ENCODE measurements around the gene TMEM101. TPM values are rescaled to one million over a fixed set of nuclear protein-coding genes. Genes with fewer than 3 reads are reported as not detected.
A peak's percentile ranks its signal among the peaks of the same experiment; 100 is the strongest.

TMEM101 gene
- total and polyA plus RNA-seq, 2 of the 13 experiments (the other 11 are each of a cell fraction or from before 2014, with no cell fraction given), result 72.0 to 100 TPM

DNA sequence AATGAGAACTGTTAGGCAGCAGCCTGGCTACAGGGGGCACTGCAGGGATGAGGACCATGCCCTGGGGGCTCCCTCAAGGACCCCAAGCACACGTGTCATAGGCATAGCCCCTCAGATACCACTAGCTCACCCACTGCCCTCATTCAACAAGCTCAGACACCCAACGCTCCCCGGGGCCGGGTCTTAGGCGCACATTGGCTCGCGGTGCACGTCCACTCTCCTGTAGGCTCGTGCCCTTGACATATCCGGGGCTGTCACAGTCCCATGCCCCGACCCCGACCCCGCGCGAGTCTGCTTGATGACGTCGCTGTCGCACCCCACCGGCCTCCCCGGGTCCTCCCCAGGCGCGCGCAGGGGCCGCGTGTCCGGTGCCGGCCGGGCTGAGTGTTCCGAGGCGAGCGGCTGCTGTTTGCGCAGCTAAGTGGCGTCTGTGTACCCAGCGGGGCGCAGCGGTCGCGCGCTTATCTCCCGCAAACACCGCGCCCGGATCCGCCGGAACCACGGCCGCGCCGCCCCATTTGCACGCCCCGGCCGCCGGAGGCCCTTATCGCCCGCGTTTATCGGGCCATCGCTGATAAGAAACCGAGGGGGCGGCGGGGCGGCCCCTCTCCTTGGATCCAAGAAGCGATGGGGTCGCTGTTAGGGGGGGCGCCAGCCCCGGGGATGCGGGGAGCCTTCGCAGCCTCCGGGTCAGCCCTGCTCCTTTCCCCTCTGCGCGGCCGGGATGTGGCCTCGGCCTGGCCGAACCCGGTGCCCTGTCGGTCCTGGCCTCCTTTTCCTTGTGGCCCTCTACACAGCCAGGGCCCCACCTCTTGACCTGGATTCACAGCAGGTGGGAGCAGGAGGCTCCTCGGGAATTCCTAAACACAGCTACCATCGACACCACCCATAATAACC, 31.0 kb downstream of the TMEM101 start (continued):
- TF ChIP-seq, protein P1, sequence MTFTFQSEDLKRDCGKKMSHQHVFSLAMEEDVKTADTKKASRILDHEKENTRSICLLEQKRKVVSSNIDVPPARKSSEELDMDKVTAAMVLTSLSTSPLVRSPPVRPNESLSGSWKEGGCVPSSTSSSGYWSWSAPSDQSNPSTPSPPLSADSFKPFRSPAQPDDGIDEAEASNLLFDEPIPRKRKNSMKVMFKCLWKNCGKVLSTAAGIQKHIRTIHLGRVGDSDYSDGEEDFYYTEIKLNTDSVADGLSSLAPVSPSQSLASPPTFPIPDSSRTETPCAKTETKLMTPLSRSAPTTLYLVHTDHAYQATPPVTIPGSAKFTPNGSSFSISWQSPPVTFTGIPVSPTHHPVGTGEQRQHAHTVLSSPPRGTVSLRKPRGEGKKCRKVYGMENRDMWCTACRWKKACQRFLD (CRISPR knock-in tag; IDR thresholded peaks at IDR 0.05; ENCODE audit: borderline replicate concordance), result no peak
- TF ChIP-seq ZKSCAN5 (CRISPR knock-in tag; IDR thresholded peaks at IDR 0.05) (no peak), ZNF878 (CRISPR knock-in tag; IDR thresholded peaks at IDR 0.05) (peak; percentile 96), ZNF766 (CRISPR knock-in tag; IDR thresholded peaks at IDR 0.05; ENCODE audit: borderline replicate concordance) (peak; percentile 89; the same call in 1 of the 2 replicates), ZFP36 (IDR thresholded peaks at IDR 0.05; ENCODE audit: borderline replicate concordance, low read depth, low read length, partially characterized antibody) (no peak), ZEB1 (IDR thresholded peaks at IDR 0.05; ENCODE audit: insufficient replicate concordance, low read depth) (peak; percentile 56), GRHL1 (CRISPR knock-in tag; conservative IDR thresholded peaks at IDR 0.05) (no peak), NRL (CRISPR knock-in tag; IDR thresholded peaks at IDR 0.05; ENCODE audit: borderline replicate concordance) (peak; percentile 75), SRSF4 (IDR thresholded peaks at IDR 0.05; ENCODE audit: low read depth, low read length, poor library complexity, severe bottlenecking) (no peak), ZNF234 (CRISPR knock-in tag; conservative IDR thresholded peaks at IDR 0.05) (peak; percentile 90; the same call in 1 of the 2 replicates), RBAK (CRISPR knock-in tag; IDR thresholded peaks at IDR 0.05) (no peak), ZNF296 (CRISPR knock-in tag; conservative IDR thresholded peaks at IDR 0.05) (peak; percentile 7; the same call in 1 of the 2 replicates), ELF1 (CRISPR knock-in tag; IDR thresholded peaks at IDR 0.05) (no peak), TAF1 (CRISPR knock-in tag; IDR thresholded peaks at IDR 0.05) (no peak), U2AF2 (IDR thresholded peaks at IDR 0.05; ENCODE audit: low read depth, low read length) (no peak), ZNF570 (CRISPR knock-in tag; IDR thresholded peaks at IDR 0.05; ENCODE audit: borderline replicate concordance) (no peak), TBX3 (IDR thresholded peaks at IDR 0.05; ENCODE audit: borderline replicate concordance) (peak; percentile 82; the same call in 1 of the 2 replicates), MYNN (CRISPR knock-in tag; IDR thresholded peaks at IDR 0.05; ENCODE audit: low read depth) (no peak), ZNF33A (CRISPR knock-in tag; IDR thresholded peaks at IDR 0.05; ENCODE audit: borderline replicate concordance) (0 out of 2 replicates have a peak, but pooled peaks have one; percentile 78), HOXA3 (CRISPR knock-in tag; IDR thresholded peaks at IDR 0.05) (peak; percentile 97), ZNF713 (CRISPR knock-in tag; IDR thresholded peaks at IDR 0.05) (0 out of 2 replicates have a peak, but pooled peaks have one; percentile 43), SSRP1 (CRISPR knock-in tag; IDR thresholded peaks at IDR 0.05) (no peak), FOXA3 (CRISPR knock-in tag; IDR thresholded peaks at IDR 0.05) (peak; percentile 91), ZNF460 (CRISPR knock-in tag; IDR thresholded peaks at IDR 0.05; ENCODE audit: borderline replicate concordance) (peak; percentile 72; the same call in 1 of the 2 replicates), ZNF354B (CRISPR knock-in tag; IDR thresholded peaks at IDR 0.05) (no peak)
- TF ChIP-seq, protein P2, sequence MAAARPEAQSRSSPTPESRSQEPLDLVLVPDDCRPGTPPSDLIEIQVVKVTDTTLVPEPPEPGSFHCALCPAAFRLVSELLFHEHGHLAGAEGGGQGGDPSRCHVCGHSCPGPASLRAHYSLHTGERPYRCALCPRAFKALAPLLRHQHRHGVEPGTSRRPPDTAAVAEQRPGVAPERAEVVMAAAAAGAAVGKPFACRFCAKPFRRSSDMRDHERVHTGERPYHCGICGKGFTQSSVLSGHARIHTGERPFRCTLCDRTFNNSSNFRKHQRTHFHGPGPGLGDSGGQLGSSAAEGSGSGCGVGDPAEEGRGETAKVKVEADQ (CRISPR knock-in tag; IDR thresholded peaks at IDR 0.05; ENCODE audit: borderline replicate concordance), result peak; percentile 87

Measured in HepG2 (cell line).